NB4 (cell line): ENCODE results near the gene FHIT.

Experiments
- DNase-seq: peaks from one replicate; pipeline ENCODE4 v3.0.0; 2010; ENCODE audit warnings: low read depth
- H3K4me3 ChIP-seq: one replicate; pipeline ENCODE4 v1.5.1; 2011; ENCODE audit warnings: mild to moderate bottlenecking, low read depth, low read length, moderate library complexity
- MAX ChIP-seq: IDR thresholded peaks from 2 replicates; pipeline ENCODE4 v1.6.1; 2011; ENCODE audit warnings: low read depth, low read length
- MYC ChIP-seq: IDR thresholded peaks from 2 replicates; pipeline ENCODE4 v1.6.1; 2011; ENCODE audit warnings: low read depth, low read length
- POLR2A ChIP-seq: IDR thresholded peaks from 2 replicates; pipeline ENCODE4 v1.6.1; 2011; ENCODE audit warnings: mild to moderate bottlenecking; ENCODE audit not compliant: insufficient read length; ENCODE audit errors: extremely low read depth
- TF ChIP-seq, protein P1 (sequence below): IDR thresholded peaks from one replicate; pipeline ENCODE4 v1.5.1; 2012; ENCODE audit warnings: low read depth, low read length

Gene FHIT

GRCh38 chr3:60025096-60026050, 1225.9 kb downstream of the FHIT start:
- DNase-seq, result no peak
- no peak overlapping the region for H3K4me3 ChIP-seq
- TF ChIP-seq MAX (no peak), MYC (no peak), POLR2A (no peak)
- TF ChIP-seq, protein P1, sequence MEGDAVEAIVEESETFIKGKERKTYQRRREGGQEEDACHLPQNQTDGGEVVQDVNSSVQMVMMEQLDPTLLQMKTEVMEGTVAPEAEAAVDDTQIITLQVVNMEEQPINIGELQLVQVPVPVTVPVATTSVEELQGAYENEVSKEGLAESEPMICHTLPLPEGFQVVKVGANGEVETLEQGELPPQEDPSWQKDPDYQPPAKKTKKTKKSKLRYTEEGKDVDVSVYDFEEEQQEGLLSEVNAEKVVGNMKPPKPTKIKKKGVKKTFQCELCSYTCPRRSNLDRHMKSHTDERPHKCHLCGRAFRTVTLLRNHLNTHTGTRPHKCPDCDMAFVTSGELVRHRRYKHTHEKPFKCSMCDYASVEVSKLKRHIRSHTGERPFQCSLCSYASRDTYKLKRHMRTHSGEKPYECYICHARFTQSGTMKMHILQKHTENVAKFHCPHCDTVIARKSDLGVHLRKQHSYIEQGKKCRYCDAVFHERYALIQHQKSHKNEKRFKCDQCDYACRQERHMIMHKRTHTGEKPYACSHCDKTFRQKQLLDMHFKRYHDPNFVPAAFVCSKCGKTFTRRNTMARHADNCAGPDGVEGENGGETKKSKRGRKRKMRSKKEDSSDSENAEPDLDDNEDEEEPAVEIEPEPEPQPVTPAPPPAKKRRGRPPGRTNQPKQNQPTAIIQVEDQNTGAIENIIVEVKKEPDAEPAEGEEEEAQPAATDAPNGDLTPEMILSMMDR, result no peak

DNA sequence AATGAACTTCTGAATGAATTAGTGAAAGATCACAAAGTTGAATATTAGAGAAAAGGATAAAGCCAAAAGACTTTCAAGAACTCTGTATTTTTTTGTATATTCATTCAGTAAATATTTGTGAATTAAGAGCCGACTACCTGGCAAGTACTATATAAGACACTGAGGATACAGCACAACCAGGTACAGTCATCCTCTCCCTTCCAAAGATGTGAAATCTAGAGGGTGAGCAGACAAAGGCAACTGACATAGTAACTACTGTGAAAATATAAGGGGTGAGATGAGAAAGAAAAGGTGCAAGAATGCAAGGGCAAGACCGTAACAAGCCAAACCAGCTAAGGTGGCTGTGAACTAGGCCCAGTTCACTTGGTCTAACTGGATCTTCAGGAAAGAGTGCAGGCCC, 1226.9 kb downstream of the FHIT start:
- TF ChIP-seq, protein P1, result no peak
- TF ChIP-seq POLR2A, result no peak
- TF ChIP-seq MAX, result no peak
- TF ChIP-seq MYC, result no peak
- no peak for DNase-seq
- no peak overlapping the region for H3K4me3 ChIP-seq

DNA sequence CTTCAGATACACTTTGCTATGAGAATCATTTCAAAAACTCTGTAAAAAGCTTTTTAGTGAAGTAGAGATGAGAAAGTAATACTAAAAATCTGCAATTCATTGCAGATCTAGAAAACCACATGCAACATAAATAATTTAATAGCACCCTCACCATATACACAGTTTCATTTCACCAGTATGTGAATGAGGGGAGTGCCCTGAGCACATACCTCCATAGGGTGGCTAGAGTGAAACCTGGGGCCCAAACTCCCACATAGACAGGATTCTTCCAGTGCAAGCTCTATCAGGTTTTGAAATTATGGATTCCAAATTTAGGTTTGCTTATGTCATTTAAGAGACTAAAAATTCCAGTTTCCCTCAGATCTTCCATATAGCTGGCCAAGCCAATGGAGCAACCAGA, 1228.1 kb downstream of the FHIT start:
- DNase-seq, result no peak
- H3K4me3 ChIP-seq, result no peak overlapping the region

GRCh38 chr3:60017631-60018030, 1233.6 kb downstream of the FHIT start:
- TF ChIP-seq, protein P1, result no peak
- TF ChIP-seq MAX (no peak), POLR2A (no peak), MYC (no peak)
- H3K4me3 ChIP-seq, result no peak overlapping the region
- peak; percentile 4 for DNase-seq

More for the DNA sequence above, 1228.1 kb downstream of the FHIT start:
- no peak for TF ChIP-seq POLR2A
- TF ChIP-seq MAX, result no peak
- TF ChIP-seq, protein P1, result no peak
- no peak for TF ChIP-seq MYC

DNA sequence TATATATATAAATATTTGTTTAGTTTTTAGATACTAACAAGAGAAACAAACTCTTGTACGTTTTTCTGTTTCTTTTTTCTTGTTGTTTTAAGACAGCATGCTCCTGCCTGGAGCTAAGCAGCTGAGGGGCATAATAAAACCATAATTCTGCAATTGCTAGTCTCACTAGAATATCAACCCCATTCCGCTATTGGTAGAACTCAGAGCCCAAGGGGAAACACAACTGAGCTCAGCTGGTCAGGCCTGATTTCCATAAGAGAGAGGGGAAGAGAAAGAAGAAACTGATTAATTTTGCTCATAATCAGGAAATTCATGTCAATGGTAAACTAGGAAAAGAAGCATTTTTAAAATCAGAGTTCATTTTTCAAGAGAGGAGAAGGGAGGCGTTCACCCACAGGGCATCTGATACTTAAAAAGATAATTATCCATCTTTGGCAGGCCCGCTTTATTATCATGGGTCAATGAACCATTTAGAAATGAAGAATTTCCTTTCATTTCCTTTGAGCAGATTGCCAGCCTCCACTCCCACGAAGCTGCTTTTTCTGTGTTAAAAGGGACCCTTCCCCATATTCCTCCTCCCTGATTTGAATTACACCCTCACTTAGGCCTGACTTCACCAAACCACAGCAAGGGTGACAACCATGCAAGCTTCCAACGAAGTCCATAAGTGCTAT, 1236.1 kb downstream of the FHIT start:
- TF ChIP-seq MYC, result no peak
- DNase-seq, result no peak
- H3K4me3 ChIP-seq, result no peak overlapping the region

DNA sequence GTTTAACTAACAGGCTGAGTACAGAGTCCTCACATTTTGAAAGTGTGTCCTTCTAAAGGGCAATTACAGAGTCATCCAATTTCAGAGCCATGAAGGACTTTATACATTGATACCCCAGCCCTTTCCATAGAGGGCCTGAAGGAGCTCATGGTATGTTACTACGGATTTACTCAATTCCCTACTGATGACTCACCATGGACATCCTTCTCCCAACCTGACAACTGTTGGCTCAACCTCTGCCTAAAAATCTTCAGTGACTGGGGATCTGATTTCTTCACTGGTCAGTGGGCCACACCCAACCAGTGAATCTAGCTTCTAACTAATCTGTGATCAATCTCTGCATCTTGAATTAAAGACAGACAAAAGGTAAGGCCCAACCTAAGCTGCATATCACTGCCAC, 1238.0 kb downstream of the FHIT start:
- no peak for DNase-seq
- H3K4me3 ChIP-seq, result no peak overlapping the region
- TF ChIP-seq MYC (no peak), POLR2A (no peak), MAX (no peak)
- TF ChIP-seq, protein P1, result no peak
